Colonic mucosa (tissue), 4 donors: ENCODE measurements around the gene HLA-DRB1. TPM values are rescaled to one million over a fixed set of nuclear protein-coding genes. Genes with fewer than 3 reads are reported as not detected.

Source experiments
- DNase-seq: peaks from one replicate; pipeline ENCODE4 v3.0.0-alpha.2; 2020
- H3K27ac ChIP-seq: fragments of 200-600 bp; one replicate; pipeline ENCODE4 v1.8.0; 2021
- H3K27me3 ChIP-seq: fragments of 200-600 bp; one replicate; pipeline ENCODE4 v1.8.0; 2021
- H3K36me3 ChIP-seq: fragments of 200-600 bp; one replicate; pipeline ENCODE4 v1.8.0; 2021
- H3K4me1 ChIP-seq: fragments of 200-600 bp; one replicate; pipeline ENCODE4 v1.8.0; 2021; ENCODE audit warnings: mild to moderate bottlenecking
- H3K4me3 ChIP-seq: fragments of 200-600 bp; one replicate; pipeline ENCODE4 v1.8.0; 2021
- H3K9ac ChIP-seq, 2 donors: one replicate each; pipeline ENCODE4 v1.7.0; 2013; ENCODE audit warnings: control low read depth in 2 of 2, low read depth in 2 of 2, low read length in 2 of 2
- H3K9me3 ChIP-seq: fragments of 200-600 bp; one replicate; pipeline ENCODE4 v1.8.0; 2021
- intact Hi-C: fragments of 100-400 bp; cut with DNase I; formaldehyde crosslinking; loops from one replicate; pipeline ENCODE4 v1.14.1; 2022
- total RNA-seq, 2 donors: library from RNA; stranded (reverse); fragmentation: NEBNext Ultra II Directional in 1 of 2; extraction: Animal tissue kit (Norgen Biotek cat#: 25700) in 1 of 2; gene quantifications; one replicate each; pipeline ENCODE4 v1.2.1, GENCODE V29; 2021
- TF ChIP-seq, protein P1 (sequence below): fragments of 200-600 bp; IDR thresholded peaks from one replicate; pipeline ENCODE4 v1.8.0; 2022; ENCODE audit warnings: antibody characterized with exemption, mild to moderate bottlenecking
- donor health status: healthy.
- donor health status: DM: no; HTN: no; CAD: no.
- donor health status: DM: no; HTN: no; CAD: no.

The HLA-DRB1 gene
- total RNA-seq, 2 donors from 2014 or later: 22.5 to 39.3 TPM

DNA sequence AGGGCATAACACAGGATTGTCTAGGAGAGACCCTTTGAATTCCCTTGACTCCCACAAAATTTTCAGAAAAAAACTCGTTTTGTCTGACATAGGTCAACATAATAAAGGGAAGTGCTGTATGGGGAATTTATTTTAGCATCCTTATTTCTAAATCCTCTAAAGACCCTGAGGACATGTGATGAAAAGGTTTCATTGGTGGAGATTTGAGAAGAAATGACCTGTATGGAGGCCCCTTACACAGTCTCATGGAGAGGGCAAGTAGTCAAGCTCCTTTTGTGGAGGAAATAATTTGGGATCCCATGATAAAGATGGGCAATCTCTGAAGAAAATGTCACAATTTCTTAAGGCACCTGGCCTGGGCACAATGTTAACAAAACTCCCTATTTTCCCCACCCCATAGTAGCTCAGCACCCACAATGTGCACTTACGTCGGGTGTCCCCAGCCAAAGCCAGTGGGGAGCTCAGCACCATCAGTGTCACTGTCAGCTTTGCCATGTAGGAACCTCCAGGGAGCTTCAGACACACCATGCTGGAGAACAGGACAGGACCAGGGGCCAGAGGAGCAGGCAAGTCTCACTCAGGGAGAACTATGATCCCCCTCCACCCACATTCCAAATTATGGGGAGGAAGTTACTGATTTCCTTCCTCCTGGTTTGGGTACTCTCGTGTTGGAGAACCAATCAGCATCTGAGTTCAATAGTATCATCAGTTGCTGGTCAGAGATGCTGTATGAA, 59.8 kb downstream of the HLA-DRB1 start, which contains the start of gene HLA-DRB5:
Gene HLA-DRB5, minus strand, starts transcription at position 591 of the 734 bp plus-strand sequence. Its CDS starts 63 bp downstream, at position 528.
- DNase-seq: no peak
- H3K36me3 ChIP-seq: no peaks in the 10 kb centered on the region
- no peak within 1 kb of the TSS for H3K4me3 ChIP-seq
- intact Hi-C loops: loop anchor here (10.0 kb wide), 1 partner anchor 55 kb away; the partner anchor contains the start of gene HLA-DRB1
- H3K27me3 ChIP-seq: no peaks in the 10 kb centered on the region
- H3K27ac ChIP-seq: no peak within 1 kb of the TSS
- H3K9ac ChIP-seq: no peak within 1 kb of the TSS
- no peaks in the 10 kb centered on the region for H3K4me1 ChIP-seq
- no peaks in the 10 kb centered on the region for H3K9me3 ChIP-seq
- TF ChIP-seq, protein P1, sequence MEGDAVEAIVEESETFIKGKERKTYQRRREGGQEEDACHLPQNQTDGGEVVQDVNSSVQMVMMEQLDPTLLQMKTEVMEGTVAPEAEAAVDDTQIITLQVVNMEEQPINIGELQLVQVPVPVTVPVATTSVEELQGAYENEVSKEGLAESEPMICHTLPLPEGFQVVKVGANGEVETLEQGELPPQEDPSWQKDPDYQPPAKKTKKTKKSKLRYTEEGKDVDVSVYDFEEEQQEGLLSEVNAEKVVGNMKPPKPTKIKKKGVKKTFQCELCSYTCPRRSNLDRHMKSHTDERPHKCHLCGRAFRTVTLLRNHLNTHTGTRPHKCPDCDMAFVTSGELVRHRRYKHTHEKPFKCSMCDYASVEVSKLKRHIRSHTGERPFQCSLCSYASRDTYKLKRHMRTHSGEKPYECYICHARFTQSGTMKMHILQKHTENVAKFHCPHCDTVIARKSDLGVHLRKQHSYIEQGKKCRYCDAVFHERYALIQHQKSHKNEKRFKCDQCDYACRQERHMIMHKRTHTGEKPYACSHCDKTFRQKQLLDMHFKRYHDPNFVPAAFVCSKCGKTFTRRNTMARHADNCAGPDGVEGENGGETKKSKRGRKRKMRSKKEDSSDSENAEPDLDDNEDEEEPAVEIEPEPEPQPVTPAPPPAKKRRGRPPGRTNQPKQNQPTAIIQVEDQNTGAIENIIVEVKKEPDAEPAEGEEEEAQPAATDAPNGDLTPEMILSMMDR: no peak

Other genes with a start within 250 kb of the HLA-DRB1 start
- gene TSBP1, start 217.9 kb downstream of the HLA-DRB1 start, total RNA-seq: not detected
- gene BTNL2, start 182.7 kb downstream of the HLA-DRB1 start, total RNA-seq: not detected
- gene HLA-DRA, start 150.0 kb downstream of the HLA-DRB1 start, total RNA-seq: 100 to 1,000 TPM in 1 of 2 donors, 10 to 100 TPM in 1; 44.3 to 185 TPM
- 10 to 100 TPM in 1 of 2 donors, 1 to 10 TPM in 1; 4.8 to 26.7 TPM for gene HLA-DRB5, start 59.6 kb downstream of the HLA-DRB1 start, total RNA-seq
- 10 to 100 TPM in 1 of 2 donors, 1 to 10 TPM in 1; 8.1 to 13.5 TPM for gene HLA-DQA1, start 47.6 kb upstream of the HLA-DRB1 start, total RNA-seq
- gene HLA-DQB1, start 76.8 kb upstream of the HLA-DRB1 start, total RNA-seq: 1 to 10 TPM; 1.8 to 6.5 TPM
- gene HLA-DQA2, start 151.5 kb upstream of the HLA-DRB1 start, total RNA-seq: 1 to 10 TPM in 1 of 2 donors, under 1 TPM in 1; 0.67 to 5.7 TPM
- 1 to 10 TPM in 1 of 2 donors, under 1 TPM in 1; 0.40 to 4.4 TPM for gene HLA-DQB2, start 173.7 kb upstream of the HLA-DRB1 start, total RNA-seq
- gene HLA-DOB, start 227.2 kb upstream of the HLA-DRB1 start, total RNA-seq: under 1 TPM; 0.58 to 0.69 TPM
- 10 to 100 TPM; 45.2 to 95.1 TPM for gene TAP2, start 248.9 kb upstream of the HLA-DRB1 start, total RNA-seq